ENCODE data around the gene STK39.

STK39 gene

GRCh38 chr2:167988296-167988695, 259.1 kb downstream of the STK39 start:
- no peak overlapping the region for H2AK5ac ChIP-seq (ENCODE audit: low read length)
- no peak overlapping the region for H3K4me2 ChIP-seq (ENCODE audit: low read length)
- H3K9ac ChIP-seq (ENCODE audit: low read length), result no peak overlapping the region
- H3K79me2 ChIP-seq (ENCODE audit: control insufficient read depth, insufficient read depth, low read length), result no peaks in the 10 kb centered on the region
- no CpG with 5 or more reads among the region's 2 CpGs for WGBS (ENCODE audit: extremely low coverage, insufficient coverage, low lambda C conversion rate)
- no peak overlapping the region for H3K23ac ChIP-seq (ENCODE audit: low read length)
- peaks cover 5% of the 10 kb centered on the region for H3K4me1 ChIP-seq (ENCODE audit: control insufficient read depth, low read depth, low read length)
- H3K4ac ChIP-seq (ENCODE audit: low read depth, low read length), result no peak overlapping the region
- no peaks in the 10 kb centered on the region for H3K27me3 ChIP-seq (ENCODE audit: insufficient read depth, low read length, poor library complexity)
- DNase-seq, result no peak
- no peak overlapping the region for H3K18ac ChIP-seq (ENCODE audit: low read length)
- no peak overlapping the region for H3K4me3 ChIP-seq (ENCODE audit: low read length)
- H3K36me3 ChIP-seq (ENCODE audit: control insufficient read depth, insufficient read depth, low read length), result no peaks in the 10 kb centered on the region
- H2BK120ac ChIP-seq (ENCODE audit: low read depth, low read length), result no peak overlapping the region
- no peak overlapping the region for H2BK15ac ChIP-seq (replicated peaks; ENCODE audit: low read depth)
- no peak overlapping the region for H4K8ac ChIP-seq (ENCODE audit: low read depth, low read length)
- no peak overlapping the region for H3K27ac ChIP-seq (ENCODE audit: low read depth, low read length)
- H3K79me1 ChIP-seq (ENCODE audit: low read length), result no peaks in the 10 kb centered on the region
- no peak overlapping the region for H3K56ac ChIP-seq (ENCODE audit: low read length)
- no peak overlapping the region for H4K5ac ChIP-seq (ENCODE audit: low read length)
- H2BK5ac ChIP-seq (ENCODE audit: low read length), result no peak overlapping the region

GRCh38 chr2:167987558-167987957, 259.8 kb downstream of the STK39 start:
- no peaks in the 10 kb centered on the region for H3K79me1 ChIP-seq (ENCODE audit: low read length)
- no peak overlapping the region for H4K5ac ChIP-seq (ENCODE audit: low read length)
- no peaks in the 10 kb centered on the region for H3K79me2 ChIP-seq (ENCODE audit: control insufficient read depth, insufficient read depth, low read length)
- H3K9ac ChIP-seq (ENCODE audit: low read length), result no peak overlapping the region
- H3K27me3 ChIP-seq (ENCODE audit: insufficient read depth, low read length, poor library complexity), result no peaks in the 10 kb centered on the region
- no peak for DNase-seq
- no peak overlapping the region for H3K4me2 ChIP-seq (ENCODE audit: low read length)
- H2BK15ac ChIP-seq (replicated peaks; ENCODE audit: low read depth), result no peak overlapping the region
- no peak overlapping the region for H3K4ac ChIP-seq (ENCODE audit: low read depth, low read length)
- H3K4me1 ChIP-seq (ENCODE audit: control insufficient read depth, low read depth, low read length), result peaks cover 5% of the 10 kb centered on the region
- H3K56ac ChIP-seq (ENCODE audit: low read length), result no peak overlapping the region
- H2BK5ac ChIP-seq (ENCODE audit: low read length), result no peak overlapping the region
- H2BK120ac ChIP-seq (ENCODE audit: low read depth, low read length), result no peak overlapping the region
- no CpG with 5 or more reads among the region's 1 CpG for WGBS (ENCODE audit: extremely low coverage, insufficient coverage, low lambda C conversion rate)
- H3K18ac ChIP-seq (ENCODE audit: low read length), result no peak overlapping the region
- no peaks in the 10 kb centered on the region for H3K36me3 ChIP-seq (ENCODE audit: control insufficient read depth, insufficient read depth, low read length)
- H2AK5ac ChIP-seq (ENCODE audit: low read length), result no peak overlapping the region
- no peak overlapping the region for H3K4me3 ChIP-seq (ENCODE audit: low read length)
- H3K27ac ChIP-seq (ENCODE audit: low read depth, low read length), result no peak overlapping the region
- no peak overlapping the region for H3K23ac ChIP-seq (ENCODE audit: low read length)
- no peak overlapping the region for H4K8ac ChIP-seq (ENCODE audit: low read depth, low read length)

GRCh38 chr2:167987026-167987425, 260.4 kb downstream of the STK39 start:
- Histone ChIP-seq H2BK15ac (replicated peaks; ENCODE audit: low read depth) (no peak overlapping the region), H2AK5ac (ENCODE audit: low read length) (no peak overlapping the region), H3K79me2 (ENCODE audit: control insufficient read depth, insufficient read depth, low read length) (no peaks in the 10 kb centered on the region), H3K79me1 (ENCODE audit: low read length) (no peaks in the 10 kb centered on the region), H3K27me3 (ENCODE audit: insufficient read depth, low read length, poor library complexity) (no peaks in the 10 kb centered on the region), H3K18ac (ENCODE audit: low read length) (no peak overlapping the region), H4K8ac (ENCODE audit: low read depth, low read length) (no peak overlapping the region), H2BK120ac (ENCODE audit: low read depth, low read length) (no peak overlapping the region), H3K9ac (ENCODE audit: low read length) (no peak overlapping the region), H3K4ac (ENCODE audit: low read depth, low read length) (no peak overlapping the region), H4K5ac (ENCODE audit: low read length) (no peak overlapping the region), H3K4me2 (ENCODE audit: low read length) (no peak overlapping the region), H3K23ac (ENCODE audit: low read length) (no peak overlapping the region), H3K27ac (ENCODE audit: low read depth, low read length) (no peak overlapping the region), H3K4me1 (ENCODE audit: control insufficient read depth, low read depth, low read length) (peaks cover 5% of the 10 kb centered on the region), H3K36me3 (ENCODE audit: control insufficient read depth, insufficient read depth, low read length) (no peaks in the 10 kb centered on the region), H3K56ac (ENCODE audit: low read length) (no peak overlapping the region), H3K4me3 (ENCODE audit: low read length) (no peak overlapping the region), H2BK5ac (ENCODE audit: low read length) (no peak overlapping the region)
- no CpG with 5 or more reads among the region's 6 CpGs for WGBS (ENCODE audit: extremely low coverage, insufficient coverage, low lambda C conversion rate)
- DNase-seq, result peak; percentile 19

GRCh38 chr2:167986223-167986622, 261.2 kb downstream of the STK39 start:
- H4K8ac ChIP-seq (ENCODE audit: low read depth, low read length), result no peak overlapping the region
- no CpG with 5 or more reads among the region's 2 CpGs for WGBS (ENCODE audit: extremely low coverage, insufficient coverage, low lambda C conversion rate)

GRCh38 chr2:167981945-167982344, 265.4 kb downstream of the STK39 start:
- no CpG with 5 or more reads among the region's 5 CpGs for WGBS (ENCODE audit: extremely low coverage, insufficient coverage, low lambda C conversion rate)
- DNase-seq, result no peak
- Histone ChIP-seq H3K9ac (ENCODE audit: low read length) (no peak overlapping the region), H3K79me2 (ENCODE audit: control insufficient read depth, insufficient read depth, low read length) (no peaks in the 10 kb centered on the region), H3K36me3 (ENCODE audit: control insufficient read depth, insufficient read depth, low read length) (no peaks in the 10 kb centered on the region), H3K18ac (ENCODE audit: low read length) (no peak overlapping the region), H3K27me3 (ENCODE audit: insufficient read depth, low read length, poor library complexity) (no peaks in the 10 kb centered on the region), H3K56ac (ENCODE audit: low read length) (no peak overlapping the region), H2BK15ac (replicated peaks; ENCODE audit: low read depth) (no peak overlapping the region), H3K4me3 (ENCODE audit: low read length) (no peak overlapping the region), H3K4me1 (ENCODE audit: control insufficient read depth, low read depth, low read length) (peaks cover 5% of the 10 kb centered on the region), H4K5ac (ENCODE audit: low read length) (no peak overlapping the region), H3K4ac (ENCODE audit: low read depth, low read length) (no peak overlapping the region), H4K8ac (ENCODE audit: low read depth, low read length) (no peak overlapping the region), H2BK120ac (ENCODE audit: low read depth, low read length) (no peak overlapping the region), H2BK5ac (ENCODE audit: low read length) (no peak overlapping the region), H3K23ac (ENCODE audit: low read length) (no peak overlapping the region), H3K27ac (ENCODE audit: low read depth, low read length) (no peak overlapping the region), H3K4me2 (ENCODE audit: low read length) (no peak overlapping the region), H2AK5ac (ENCODE audit: low read length) (no peak overlapping the region), H3K79me1 (ENCODE audit: low read length) (no peaks in the 10 kb centered on the region)

More at GRCh38 chr2:167986223-167986622, 261.2 kb downstream of the STK39 start:
- H3K18ac ChIP-seq (ENCODE audit: low read length), result no peak overlapping the region
- no peak overlapping the region for H2BK5ac ChIP-seq (ENCODE audit: low read length)
- H3K23ac ChIP-seq (ENCODE audit: low read length), result no peak overlapping the region
- H3K4me2 ChIP-seq (ENCODE audit: low read length), result no peak overlapping the region
- H3K9ac ChIP-seq (ENCODE audit: low read length), result no peak overlapping the region
- H3K4ac ChIP-seq (ENCODE audit: low read depth, low read length), result no peak overlapping the region
- H2BK120ac ChIP-seq (ENCODE audit: low read depth, low read length), result no peak overlapping the region
- no peak overlapping the region for H3K56ac ChIP-seq (ENCODE audit: low read length)
- H3K4me3 ChIP-seq (ENCODE audit: low read length), result no peak overlapping the region
- no peaks in the 10 kb centered on the region for H3K36me3 ChIP-seq (ENCODE audit: control insufficient read depth, insufficient read depth, low read length)
- no peaks in the 10 kb centered on the region for H3K79me1 ChIP-seq (ENCODE audit: low read length)
- no peak for DNase-seq
- H2BK15ac ChIP-seq (replicated peaks; ENCODE audit: low read depth), result no peak overlapping the region
- H3K27me3 ChIP-seq (ENCODE audit: insufficient read depth, low read length, poor library complexity), result no peaks in the 10 kb centered on the region
- H4K5ac ChIP-seq (ENCODE audit: low read length), result no peak overlapping the region
- no peak overlapping the region for H2AK5ac ChIP-seq (ENCODE audit: low read length)
- H3K27ac ChIP-seq (ENCODE audit: low read depth, low read length), result no peak overlapping the region
- peaks cover 5% of the 10 kb centered on the region for H3K4me1 ChIP-seq (ENCODE audit: control insufficient read depth, low read depth, low read length)
- no peaks in the 10 kb centered on the region for H3K79me2 ChIP-seq (ENCODE audit: control insufficient read depth, insufficient read depth, low read length)

GRCh38 chr2:167980439-167980838, 267.0 kb downstream of the STK39 start:
- Histone ChIP-seq H3K4me3 (ENCODE audit: low read length) (no peak overlapping the region), H3K56ac (ENCODE audit: low read length) (no peak overlapping the region), H3K79me1 (ENCODE audit: low read length) (no peaks in the 10 kb centered on the region), H3K4me1 (ENCODE audit: control insufficient read depth, low read depth, low read length) (no peaks in the 10 kb centered on the region), H4K5ac (ENCODE audit: low read length) (no peak overlapping the region), H3K23ac (ENCODE audit: low read length) (no peak overlapping the region), H3K36me3 (ENCODE audit: control insufficient read depth, insufficient read depth, low read length) (no peaks in the 10 kb centered on the region), H3K4ac (ENCODE audit: low read depth, low read length) (no peak overlapping the region), H4K8ac (ENCODE audit: low read depth, low read length) (no peak overlapping the region), H2AK5ac (ENCODE audit: low read length) (no peak overlapping the region), H3K79me2 (ENCODE audit: control insufficient read depth, insufficient read depth, low read length) (no peaks in the 10 kb centered on the region), H3K27ac (ENCODE audit: low read depth, low read length) (no peak overlapping the region), H2BK5ac (ENCODE audit: low read length) (no peak overlapping the region), H3K27me3 (ENCODE audit: insufficient read depth, low read length, poor library complexity) (no peaks in the 10 kb centered on the region), H3K4me2 (ENCODE audit: low read length) (no peak overlapping the region), H3K18ac (ENCODE audit: low read length) (no peak overlapping the region), H2BK15ac (replicated peaks; ENCODE audit: low read depth) (no peak overlapping the region), H2BK120ac (ENCODE audit: low read depth, low read length) (no peak overlapping the region), H3K9ac (ENCODE audit: low read length) (no peak overlapping the region)
- peak; percentile 31 for DNase-seq
- no CpG with 5 or more reads among the region's 4 CpGs for WGBS (ENCODE audit: extremely low coverage, insufficient coverage, low lambda C conversion rate)
